ENCODE results near the gene BMAL1. TPM values are rescaled to one million over a fixed set of nuclear protein-coding genes. Genes with fewer than 3 reads are reported as not detected.
A peak's percentile ranks its signal among the peaks of the same experiment; 100 is the strongest.
"Not testable (repeated sequence)": the region's sequence is repeated elsewhere in the genome, so short reads cannot be mapped to it uniquely, and the experiment has no call there.

The BMAL1 gene
- 7.4 and 9.6 TPM in 2 replicates for total RNA-seq

- DNase-seq (ENCODE audit: low read depth in 2 of 2): peak in 1 of 2 donors; percentile 21
These were observed at the start of gene BMAL1 for GRCh38 chr11:13277768-13278608. Gene BMAL1 (plus strand): TSS chr11:13277790. CDS start chr11:13354309, 76,519 bp downstream.

GRCh38 chr11:13228572-13228971 lies 49.0 kb upstream of the BMAL1 start:
- no peak for DNase-seq (ENCODE audit: low read depth in 2 of 2)

GRCh38 chr11:13229136-13229535 lies 48.5 kb upstream of the BMAL1 start:
- no peak for DNase-seq (ENCODE audit: low read depth in 2 of 2)

- DNase-seq (ENCODE audit: low read depth in 2 of 2): no peak
These were observed 47.8 kb upstream of the BMAL1 start for GRCh38 chr11:13229711-13230318.

- DNase-seq (ENCODE audit: low read depth in 2 of 2): no peak
These were observed 44.3 kb upstream of the BMAL1 start for GRCh38 chr11:13233173-13233745.

- no peak for DNase-seq (ENCODE audit: low read depth in 2 of 2)
These were observed 41.7 kb upstream of the BMAL1 start for GRCh38 chr11:13235895-13236294.

- no peak for DNase-seq (ENCODE audit: low read depth in 2 of 2)
These were observed 41.0 kb upstream of the BMAL1 start for GRCh38 chr11:13236626-13237025.

- DNase-seq (ENCODE audit: low read depth in 2 of 2): no peak
These were observed 39.8 kb upstream of the BMAL1 start for GRCh38 chr11:13237761-13238160.

GRCh38 chr11:13238879-13239514 lies 38.6 kb upstream of the BMAL1 start:
- DNase-seq (ENCODE audit: low read depth in 2 of 2): peak in 1 of 2 donors; percentile 49

GRCh38 chr11:13242564-13242963 lies 35.0 kb upstream of the BMAL1 start:
- DNase-seq (ENCODE audit: low read depth in 2 of 2): no peak

GRCh38 chr11:13247606-13248296 lies 29.8 kb upstream of the BMAL1 start:
- DNase-seq (ENCODE audit: low read depth in 2 of 2): no peak

- no peak for DNase-seq (ENCODE audit: low read depth in 2 of 2)
These were observed 28.4 kb upstream of the BMAL1 start for GRCh38 chr11:13249177-13249576.

GRCh38 chr11:13249992-13250391 lies 27.6 kb upstream of the BMAL1 start:
- DNase-seq (ENCODE audit: low read depth in 2 of 2): peak in 1 of 2 donors; percentile 20

GRCh38 chr11:13251966-13252365 lies 25.6 kb upstream of the BMAL1 start:
- no peak for DNase-seq (ENCODE audit: low read depth in 2 of 2)

- no peak for DNase-seq (ENCODE audit: low read depth in 2 of 2)
These were observed 25.2 kb upstream of the BMAL1 start for GRCh38 chr11:13252438-13252837.

GRCh38 chr11:13256216-13256615 lies 21.4 kb upstream of the BMAL1 start:
- DNase-seq (ENCODE audit: low read depth in 2 of 2): no peak

GRCh38 chr11:13258061-13258460 lies 19.5 kb upstream of the BMAL1 start:
- not testable (repeated sequence) for DNase-seq (ENCODE audit: low read depth in 2 of 2)

- DNase-seq (ENCODE audit: low read depth in 2 of 2): no peak
These were observed 18.7 kb upstream of the BMAL1 start for GRCh38 chr11:13258855-13259254.

- no peak for DNase-seq (ENCODE audit: low read depth in 2 of 2)
These were observed 18.2 kb upstream of the BMAL1 start for GRCh38 chr11:13259374-13259773.

- DNase-seq (ENCODE audit: low read depth in 2 of 2): no peak
These were observed 17.2 kb upstream of the BMAL1 start for GRCh38 chr11:13260201-13260962.

All from dermis microvascular lymphatic vessel endothelial cell (primary cell).